NB4 (cell line): Measurements from ENCODE around the gene MTRR.

Experiments
- DNase-seq: peaks from one replicate; pipeline ENCODE4 v3.0.0; 2010; ENCODE audit warnings: low read depth
- H3K4me3 ChIP-seq: one replicate; pipeline ENCODE4 v1.5.1; 2011; ENCODE audit warnings: mild to moderate bottlenecking, low read depth, low read length, moderate library complexity
- CTCF ChIP-seq: IDR thresholded peaks from one replicate; pipeline ENCODE4 v1.5.1; 2012; ENCODE audit warnings: low read depth, low read length
- MAX ChIP-seq: IDR thresholded peaks from 2 replicates; pipeline ENCODE4 v1.6.1; 2011; ENCODE audit warnings: low read depth, low read length
- MYC ChIP-seq: IDR thresholded peaks from 2 replicates; pipeline ENCODE4 v1.6.1; 2011; ENCODE audit warnings: low read depth, low read length
- POLR2A ChIP-seq: IDR thresholded peaks from 2 replicates; pipeline ENCODE4 v1.6.1; 2011; ENCODE audit warnings: mild to moderate bottlenecking; ENCODE audit not compliant: insufficient read length; ENCODE audit errors: extremely low read depth

MTRR gene

DNA sequence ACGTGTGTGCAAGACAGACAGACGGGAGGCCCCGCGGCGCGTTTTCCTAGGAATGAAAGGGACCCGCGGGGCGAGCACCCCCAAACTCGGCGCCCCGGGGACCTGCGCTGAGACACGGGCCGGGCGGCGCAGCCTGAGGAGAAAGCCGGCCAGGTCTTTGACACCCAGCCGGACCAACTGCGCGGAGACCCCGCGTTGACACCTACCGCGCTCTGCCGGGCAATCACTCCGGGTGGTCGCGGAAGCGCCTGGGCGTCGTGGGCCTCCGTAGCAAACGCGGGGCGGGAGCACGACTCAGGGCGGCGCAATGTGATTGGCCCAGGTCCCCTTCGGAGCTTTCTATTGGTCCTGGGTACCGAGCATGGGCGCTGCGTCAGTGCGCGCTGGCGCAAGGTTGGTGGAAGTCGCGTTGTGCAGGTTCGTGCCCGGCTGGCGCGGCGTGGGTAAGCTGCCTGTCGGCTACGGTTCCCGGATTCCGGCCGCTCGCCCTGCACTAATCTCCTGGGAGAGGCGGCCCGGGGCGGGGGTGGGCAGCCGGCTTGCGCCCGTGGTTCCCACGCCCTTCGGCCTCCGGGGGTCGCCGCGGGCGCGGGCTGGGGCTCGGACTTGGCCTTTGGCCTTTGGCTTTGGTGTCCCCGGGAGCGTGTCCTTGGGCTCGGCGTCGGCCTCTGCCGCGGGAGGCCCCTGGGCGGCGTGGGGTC lies at the start of gene MTRR, which contains the start of gene FASTKD3:
Gene MTRR, plus strand, starts transcription at position 376 of the 701 bp plus-strand sequence. CDS start 1,647 bp downstream, outside the sequence.
Gene FASTKD3, minus strand, starts transcription at position 259 of the 701 bp plus-strand sequence. CDS start 948 bp downstream, outside the sequence.
- TF ChIP-seq CTCF: no peak
- peak; percentile 90 for TF ChIP-seq MAX
- peak; percentile 84 for TF ChIP-seq MYC
- peak; percentile 93 for TF ChIP-seq POLR2A
- H3K4me3 ChIP-seq: peak within 1 kb of the TSS; percentile 95
- peak; percentile 97 for DNase-seq

GRCh38 chr5:7822449-7822848 lies 46.5 kb upstream of the MTRR start:
- no peak overlapping the region for H3K4me3 ChIP-seq
- no peak for DNase-seq
- TF ChIP-seq MAX: no peak

GRCh38 chr5:7823594-7823993 lies 45.4 kb upstream of the MTRR start:
- no peak for DNase-seq
- no peak overlapping the region for H3K4me3 ChIP-seq
- no peak for TF ChIP-seq CTCF
- TF ChIP-seq MYC: no peak
- no peak for TF ChIP-seq MAX
- no peak for TF ChIP-seq POLR2A

- no peak for TF ChIP-seq MYC
- TF ChIP-seq CTCF: no peak
- TF ChIP-seq POLR2A: no peak
- TF ChIP-seq MAX: no peak
- no peak for DNase-seq
- H3K4me3 ChIP-seq: no peak overlapping the region
Measured at GRCh38 chr5:7824995-7825394, 44.0 kb upstream of the MTRR start.

DNA sequence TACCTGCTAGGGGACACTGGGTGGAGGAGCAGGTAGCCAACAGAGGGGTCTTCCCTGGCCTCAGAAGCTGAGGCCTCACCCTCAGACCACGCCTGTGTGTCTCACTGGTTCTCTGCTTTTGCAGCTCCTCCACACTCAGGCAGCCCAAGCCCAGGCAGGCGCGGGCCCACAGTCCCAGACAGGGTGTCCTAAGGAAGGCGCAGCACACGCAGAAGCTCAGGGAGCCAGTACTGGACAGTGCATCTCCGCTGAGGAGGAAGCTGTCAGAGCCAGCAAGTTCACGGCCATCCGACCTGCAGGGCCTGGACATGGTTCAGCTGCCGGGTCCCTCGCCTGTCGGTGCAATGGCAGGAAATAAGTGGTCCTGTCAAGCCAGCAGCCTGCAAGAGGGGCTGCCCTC lies 43.3 kb upstream of the MTRR start:
- no peak overlapping the region for H3K4me3 ChIP-seq
- TF ChIP-seq MYC: no peak
- TF ChIP-seq POLR2A: no peak
- TF ChIP-seq CTCF: no peak
- TF ChIP-seq MAX: no peak
- no peak for DNase-seq

DNA sequence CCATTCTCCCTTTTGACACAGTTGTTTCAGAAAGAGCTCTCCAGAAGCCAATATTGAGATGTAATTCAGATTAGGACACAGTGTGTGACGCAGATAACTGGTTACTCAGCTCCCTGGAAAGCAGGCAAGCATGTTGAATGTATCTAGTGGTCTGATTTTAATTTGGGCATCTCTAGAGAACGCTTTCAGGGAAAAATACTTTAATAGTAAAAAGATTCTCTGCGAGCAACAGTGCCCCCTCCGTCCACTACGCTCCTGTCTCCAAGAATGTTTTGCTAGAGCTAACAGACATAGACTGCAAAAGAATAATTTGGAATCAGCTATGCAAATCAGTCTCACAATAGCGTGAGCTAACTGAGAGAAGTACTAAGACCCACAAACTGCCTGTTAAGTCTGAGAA lies 41.3 kb upstream of the MTRR start:
- no peak for DNase-seq
- no peak for TF ChIP-seq CTCF
- no peak for TF ChIP-seq MAX
- no peak for TF ChIP-seq MYC
- no peak for TF ChIP-seq POLR2A
- H3K4me3 ChIP-seq: no peak overlapping the region
